Panc1 (cell line): Measurements from ENCODE around the gene FBXO47. TPM values are rescaled to one million over a fixed set of nuclear protein-coding genes. Genes with fewer than 3 reads are reported as not detected.

Experiments used
- ATAC-seq: fragments of 200-7000 bp; cut with Tn5 transposase; 2 replicates; pipeline ENCODE4 v1.9.1; 2020; ENCODE audit warnings: mild to moderate bottlenecking, moderate library complexity
- BruUV-seq: library from RNA; stranded (reverse); fragments of 400-500 nt; replicated peaks from 2 replicates; lab custom pipeline; 2021; lab: Mats Ljungman, UMichigan
- CTCF ChIA-PET: fragments of 300-600 bp; sonication (Branson Sonifier 250); formaldehyde crosslinking; loops from one replicate; lab custom pipeline; 2022; ENCODE audit warnings: antibody characterized with exemption; lab: Charles Lee
- POLR2A ChIA-PET: fragments of 300-600 bp; sonication (Branson Sonifier 250); formaldehyde crosslinking; loops from one replicate; lab custom pipeline; 2022; ENCODE audit warnings: antibody characterized with exemption; lab: Charles Lee
- DNase-seq: peaks from one replicate; pipeline ENCODE4 v3.0.0-alpha.2; 2010; ENCODE audit warnings: low read depth, low spot score
- H3K27ac ChIP-seq: 2 replicates; pipeline ENCODE4 v1.5.1; 2011; ENCODE audit warnings: mild to moderate bottlenecking, low read length, inconsistent platforms
- H3K27me3 ChIP-seq: fragments of 200-500 bp; sonication (Bioruptor generic); 2 replicates; pipeline ENCODE4 v1.6.0; 2014; ENCODE audit warnings: low read length, inconsistent platforms; ENCODE audit not compliant: control insufficient read depth, insufficient read depth
- H3K36me3 ChIP-seq: fragments of 200-500 bp; sonication (Bioruptor generic); 2 replicates; pipeline ENCODE4 v1.5.1; 2014; ENCODE audit warnings: inconsistent platforms, mild to moderate bottlenecking, low read length, moderate library complexity; ENCODE audit not compliant: control insufficient read depth, insufficient read depth
- H3K4me1 ChIP-seq: 2 replicates; pipeline ENCODE4 v1.5.1; 2011; ENCODE audit warnings: inconsistent platforms, mild to moderate bottlenecking, low read length, moderate library complexity; ENCODE audit not compliant: control insufficient read depth, insufficient read depth
- H3K4me3 ChIP-seq, 2 experiments: 2 replicates each; pipeline ENCODE4 v1.5.1; 2011 to 2012; ENCODE audit warnings: low read depth in 2 of 2, low read length in 2 of 2, mild to moderate bottlenecking in 2 of 2, inconsistent platforms in 1 of 2, moderate library complexity in 1 of 2
- H3K9me3 ChIP-seq: fragments of 200-500 bp; sonication (Bioruptor generic); 2 replicates; pipeline ENCODE4 v1.5.1; 2014; ENCODE audit warnings: low read depth, mild to moderate bottlenecking, inconsistent platforms, low read length, moderate library complexity; ENCODE audit not compliant: control insufficient read depth, insufficient read depth
- CTCF ChIP-seq: fragments of 450-650 bp; IDR thresholded peaks from 2 replicates; pipeline ENCODE4 v1.5.1; 2017; ENCODE audit warnings: mild to moderate bottlenecking
- POLR2AphosphoS5 ChIP-seq: IDR thresholded peaks from 2 replicates; pipeline ENCODE4 v1.6.1; 2012; ENCODE audit warnings: mild to moderate bottlenecking, low read depth, low read length, moderate library complexity
- SIN3A ChIP-seq: IDR thresholded peaks from 2 replicates; pipeline ENCODE4 v1.6.1; 2012; ENCODE audit warnings: low read depth, mild to moderate bottlenecking, low read length, moderate library complexity, borderline replicate concordance; ENCODE audit not compliant: insufficient read depth
- TCF7L2 ChIP-seq: IDR thresholded peaks from 2 replicates; pipeline ENCODE4 v1.6.1; 2011; ENCODE audit warnings: mild to moderate bottlenecking, low read depth, low read length, inconsistent platforms
- in situ Hi-C: cut with HindIII; loops from 2 replicates; pipeline ENCODE4 v1.10.0; 2016; ENCODE audit warnings: low sequenced_read_pairs, low pct_unique_long_range_greater_than_20kb
- intact Hi-C: fragments of 100-400 bp; cut with micrococcal nuclease; formaldehyde crosslinking; loops from one replicate; pipeline ENCODE4 v1.10.0; 2022; ENCODE audit not compliant: unreplicated experiment
- total RNA-seq: library from RNA; stranded (reverse); gene quantifications from one replicate; pipeline ENCODE4 v1.2.1, GENCODE V29; 2021; ENCODE audit not compliant: unreplicated experiment
- TF ChIP-seq, protein P1 (sequence below), 2 experiments: IDR thresholded peaks; 2 replicates each; pipeline ENCODE4 v1.6.1; 2011 to 2012; ENCODE audit warnings: low read depth in 2 of 2, control low read depth in 1 of 2, low read length in 1 of 2, mild to moderate bottlenecking in 1 of 2, moderate library complexity in 1 of 2; ENCODE audit not compliant: insufficient read depth in 1 of 2

The FBXO47 gene
- total RNA-seq, 1 experiment from 2014 or later, result not detected

DNA sequence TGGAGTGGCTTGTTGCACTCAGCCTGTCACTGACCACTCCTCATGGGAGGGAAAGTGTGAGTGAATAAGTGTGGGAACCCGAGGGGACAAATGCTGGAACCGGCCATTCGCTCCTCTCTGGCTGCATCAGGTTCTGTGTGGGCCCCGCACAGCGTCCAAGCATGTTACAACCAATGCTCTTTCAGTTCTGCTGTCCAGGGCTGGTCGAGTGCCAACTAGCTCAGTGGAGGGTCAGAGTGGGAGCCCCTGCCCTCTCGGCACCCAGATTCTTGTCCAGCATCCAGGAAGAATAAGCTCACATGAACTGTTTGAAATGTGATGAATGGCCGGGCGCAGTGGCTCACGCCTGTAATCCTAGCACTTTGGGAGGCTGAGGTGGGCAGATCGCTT lies 48.3 kb upstream of the FBXO47 start:
- H3K27ac ChIP-seq, result no peak overlapping the region

GRCh38 chr17:39014795-39015545 lies 47.8 kb upstream of the FBXO47 start:
- DNase-seq (no peak), ATAC-seq (no peak)
- Histone ChIP-seq H3K27me3 (no peaks in the 10 kb centered on the region), H3K36me3 (no peaks in the 10 kb centered on the region), H3K4me3 (no peak overlapping the region), H3K9me3 (no peaks in the 10 kb centered on the region), H3K4me1 (no peaks in the 10 kb centered on the region), H3K27ac (no peak overlapping the region)
- in situ Hi-C loops (no loop called here), intact Hi-C loops (no loop called here)
- BruUV-seq, result no TSS peak
- ChIA-PET CTCF (no interaction called here), POLR2A (no interaction called here)
- no peak for TF ChIP-seq SIN3A
- no peak for TF ChIP-seq CTCF
- TF ChIP-seq, protein P1, sequence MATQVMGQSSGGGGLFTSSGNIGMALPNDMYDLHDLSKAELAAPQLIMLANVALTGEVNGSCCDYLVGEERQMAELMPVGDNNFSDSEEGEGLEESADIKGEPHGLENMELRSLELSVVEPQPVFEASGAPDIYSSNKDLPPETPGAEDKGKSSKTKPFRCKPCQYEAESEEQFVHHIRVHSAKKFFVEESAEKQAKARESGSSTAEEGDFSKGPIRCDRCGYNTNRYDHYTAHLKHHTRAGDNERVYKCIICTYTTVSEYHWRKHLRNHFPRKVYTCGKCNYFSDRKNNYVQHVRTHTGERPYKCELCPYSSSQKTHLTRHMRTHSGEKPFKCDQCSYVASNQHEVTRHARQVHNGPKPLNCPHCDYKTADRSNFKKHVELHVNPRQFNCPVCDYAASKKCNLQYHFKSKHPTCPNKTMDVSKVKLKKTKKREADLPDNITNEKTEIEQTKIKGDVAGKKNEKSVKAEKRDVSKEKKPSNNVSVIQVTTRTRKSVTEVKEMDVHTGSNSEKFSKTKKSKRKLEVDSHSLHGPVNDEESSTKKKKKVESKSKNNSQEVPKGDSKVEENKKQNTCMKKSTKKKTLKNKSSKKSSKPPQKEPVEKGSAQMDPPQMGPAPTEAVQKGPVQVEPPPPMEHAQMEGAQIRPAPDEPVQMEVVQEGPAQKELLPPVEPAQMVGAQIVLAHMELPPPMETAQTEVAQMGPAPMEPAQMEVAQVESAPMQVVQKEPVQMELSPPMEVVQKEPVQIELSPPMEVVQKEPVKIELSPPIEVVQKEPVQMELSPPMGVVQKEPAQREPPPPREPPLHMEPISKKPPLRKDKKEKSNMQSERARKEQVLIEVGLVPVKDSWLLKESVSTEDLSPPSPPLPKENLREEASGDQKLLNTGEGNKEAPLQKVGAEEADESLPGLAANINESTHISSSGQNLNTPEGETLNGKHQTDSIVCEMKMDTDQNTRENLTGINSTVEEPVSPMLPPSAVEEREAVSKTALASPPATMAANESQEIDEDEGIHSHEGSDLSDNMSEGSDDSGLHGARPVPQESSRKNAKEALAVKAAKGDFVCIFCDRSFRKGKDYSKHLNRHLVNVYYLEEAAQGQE (IDR thresholded peaks at IDR 0.05; ENCODE audit: insufficient read depth in 1 of 2, low read depth in 2 of 2, low read length in 1 of 2), result no peak
- no peak for TF ChIP-seq POLR2AphosphoS5
- no peak for TF ChIP-seq TCF7L2

More for the DNA sequence above, 48.3 kb upstream of the FBXO47 start:
- no peak for ATAC-seq
- intact Hi-C loops, result no loop called here
- no TSS peak for BruUV-seq
- TF ChIP-seq, protein P1 (IDR thresholded peaks at IDR 0.05; ENCODE audit: insufficient read depth in 1 of 2, low read depth in 2 of 2, low read length in 1 of 2), result no peak
- no peak for TF ChIP-seq SIN3A
- no peak for TF ChIP-seq CTCF
- TF ChIP-seq TCF7L2, result no peak
- no peak for TF ChIP-seq POLR2AphosphoS5
- ChIA-PET CTCF (no interaction called here), POLR2A (no interaction called here)
- Histone ChIP-seq H3K4me1 (no peaks in the 10 kb centered on the region), H3K9me3 (no peaks in the 10 kb centered on the region), H3K36me3 (no peaks in the 10 kb centered on the region), H3K4me3 (no peak overlapping the region), H3K27me3 (no peaks in the 10 kb centered on the region)
- in situ Hi-C loops, result no loop called here
- no peak for DNase-seq
